Skin epidermis (tissue), 12 donors: ENCODE measurements around the gene SLC5A6.
A peak's percentile ranks its signal among the peaks of the same experiment; 100 is the strongest.

Experiments
- H3K27ac ChIP-seq, 21 experiments: fragments of 200-600 bp; sonication (generic) in 11 of 21; one replicate each; pipeline ENCODE4 v1.5.0; 2020; ENCODE audit warnings: mild to moderate bottlenecking in 3 of 21, inconsistent platforms in 2 of 21, moderate library complexity in 2 of 21
- H3K4me3 ChIP-seq, 7 experiments: fragments of 200-600 bp; sonication (generic) in 2 of 7; one replicate each; pipeline ENCODE4 v1.5.0; 2020; ENCODE audit warnings: inconsistent platforms in 2 of 7, mild to moderate bottlenecking in 2 of 7, moderate library complexity in 1 of 7

Gene SLC5A6

DNA sequence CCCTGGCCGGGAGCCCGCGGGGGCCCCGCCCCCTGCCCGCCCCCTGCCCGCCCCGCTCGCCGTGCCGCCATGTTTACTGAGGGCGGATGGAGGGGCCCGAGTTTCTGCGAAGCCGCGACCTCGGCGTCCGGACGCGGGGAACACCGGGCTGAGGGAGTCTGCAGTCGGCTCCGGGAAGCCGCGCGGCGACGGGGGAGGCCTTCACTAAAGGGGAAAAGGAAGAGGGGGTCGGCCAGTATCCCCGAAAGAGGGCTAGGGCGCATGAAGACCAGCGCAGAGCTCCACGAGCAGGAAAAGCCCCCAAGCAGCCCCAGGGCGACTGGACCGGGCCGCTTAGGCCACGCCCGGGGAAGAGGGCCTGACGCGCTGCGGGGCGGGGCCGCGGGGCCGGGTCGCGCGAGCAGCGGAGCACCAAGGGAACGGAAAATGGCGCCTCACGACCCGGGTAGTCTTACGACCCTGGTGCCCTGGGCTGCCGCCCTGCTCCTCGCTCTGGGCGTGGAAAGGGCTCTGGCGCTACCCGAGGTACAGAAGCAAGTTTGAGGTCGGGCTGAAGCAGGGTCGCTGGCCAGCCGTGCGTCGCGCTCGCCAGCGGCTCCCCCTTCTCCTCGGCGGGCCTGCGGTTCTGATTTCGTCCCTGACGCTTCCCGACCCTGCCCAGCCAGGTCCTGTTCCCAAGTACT is at the start of gene SLC5A6, which contains the start of gene ATRAID:
Gene SLC5A6 (minus strand): TSS at position 326 of the 683 bp plus-strand sequence. CDS start 4,618 bp downstream, outside the sequence.
Gene ATRAID (plus strand): TSS at position 99 of the 683 bp plus-strand sequence. CDS start 328 bp downstream, at position 427.
- peak within 1 kb of the TSS; percentile 89 to 99 (median 98) for H3K27ac ChIP-seq
- H3K4me3 ChIP-seq = peak within 1 kb of the TSS; percentile 52 to 82 (median 70)

DNA sequence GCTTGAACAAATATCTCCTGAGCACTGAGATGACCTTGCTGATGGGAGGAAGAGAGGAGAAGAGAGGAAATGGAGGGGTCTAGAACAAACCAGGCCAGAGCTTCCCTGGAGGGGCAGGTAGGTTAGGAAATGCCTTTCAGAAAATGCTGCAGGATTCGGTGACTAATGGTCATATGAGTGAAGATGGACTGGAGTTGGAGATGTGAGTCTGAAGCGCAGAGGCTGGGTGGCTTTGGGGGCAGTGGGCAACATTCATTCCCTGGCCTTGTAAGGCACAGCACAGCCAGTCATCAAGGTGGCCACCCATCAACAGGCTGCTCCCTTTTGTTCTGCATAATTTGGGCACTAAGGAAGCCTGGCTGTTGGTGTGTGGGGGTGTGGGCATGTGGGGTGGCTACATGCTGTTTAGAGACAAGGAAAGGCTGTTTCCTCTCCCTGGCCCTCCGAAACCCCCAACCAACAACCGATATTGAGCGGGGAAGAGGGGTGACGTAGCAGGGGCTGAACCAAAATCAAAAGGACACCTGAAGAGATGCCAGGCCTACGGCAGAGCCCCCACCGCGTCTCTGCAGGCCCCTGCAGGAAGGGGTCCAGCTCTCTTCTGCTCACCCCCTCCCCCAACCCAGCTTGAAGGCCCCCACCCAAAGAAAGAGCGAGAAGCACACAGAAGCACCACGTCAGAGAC is 49.3 kb upstream of the SLC5A6 start:
- no peak overlapping the region for H3K4me3 ChIP-seq
- H3K27ac ChIP-seq = no peak overlapping the region

DNA sequence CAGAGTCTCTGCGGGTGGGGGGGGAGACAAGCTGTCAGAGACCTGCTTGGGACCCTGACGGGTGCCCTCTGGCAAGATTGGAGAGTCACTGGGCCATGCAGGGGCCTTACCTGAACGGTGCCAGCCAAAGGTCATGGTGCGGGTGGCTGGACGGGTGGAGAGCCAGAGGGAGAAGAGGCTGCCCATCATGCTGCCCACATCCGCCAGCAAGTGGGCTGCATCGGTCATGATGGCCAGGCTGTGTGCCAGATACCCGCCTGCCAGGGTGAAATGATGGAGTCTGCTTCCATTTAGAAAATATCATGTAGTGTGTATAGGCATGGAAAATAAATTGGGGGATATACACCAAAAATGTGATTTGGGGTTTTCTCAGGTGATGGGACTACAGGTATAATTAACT is 46.0 kb upstream of the SLC5A6 start:
- H3K4me3 ChIP-seq = no peak overlapping the region
- H3K27ac ChIP-seq = no peak overlapping the region

DNA sequence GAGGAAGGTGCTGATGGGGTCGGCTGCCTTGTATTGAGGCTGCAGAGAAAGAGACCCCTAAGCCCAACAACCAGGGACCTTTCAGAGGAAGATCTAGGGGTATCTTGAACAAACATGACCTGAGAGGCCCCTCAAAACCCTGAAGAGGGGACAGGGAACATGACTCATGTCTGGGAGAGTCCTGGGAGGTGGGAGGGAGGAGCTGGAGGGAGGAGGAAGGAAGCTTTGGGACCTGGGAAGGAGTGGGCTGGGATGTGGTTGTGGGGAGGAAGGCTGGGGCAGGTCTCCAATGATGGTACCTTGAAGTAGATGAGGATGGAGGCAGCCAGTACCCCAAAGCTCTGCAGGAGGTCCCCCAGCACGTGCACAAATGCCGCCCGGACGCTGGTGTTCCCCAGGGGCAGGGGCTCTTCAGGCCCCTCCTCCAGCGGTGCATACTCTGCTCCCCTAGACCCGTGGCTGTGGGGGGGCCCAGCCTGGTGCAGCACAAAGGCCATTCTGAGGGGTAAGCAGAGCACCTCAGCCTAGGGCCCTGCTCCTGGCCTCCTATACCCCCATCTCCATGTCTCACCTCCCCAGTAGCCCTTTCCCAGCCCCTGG is 44.9 kb upstream of the SLC5A6 start:
- no peak overlapping the region for H3K4me3 ChIP-seq
- H3K27ac ChIP-seq = no peak overlapping the region

DNA sequence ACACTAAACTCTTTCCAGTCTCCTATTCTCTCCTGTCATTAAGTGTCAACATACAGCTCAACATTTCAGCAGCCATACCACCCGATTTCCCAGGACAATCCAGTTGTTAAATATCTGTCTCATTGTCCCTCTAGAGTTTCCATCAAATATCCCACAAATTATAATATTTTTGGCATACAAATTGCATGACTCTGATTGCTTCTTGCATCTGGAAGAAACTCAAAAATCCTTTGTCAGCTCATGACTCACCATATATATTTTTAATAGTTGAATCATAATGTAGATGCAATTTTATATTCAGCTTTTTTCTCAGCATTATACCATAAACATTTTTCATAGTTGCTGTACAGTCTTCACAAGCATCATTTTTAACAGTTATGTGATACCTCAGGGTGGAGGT is 43.6 kb upstream of the SLC5A6 start:
- H3K27ac ChIP-seq = no peak overlapping the region
- H3K4me3 ChIP-seq = no peak overlapping the region

DNA sequence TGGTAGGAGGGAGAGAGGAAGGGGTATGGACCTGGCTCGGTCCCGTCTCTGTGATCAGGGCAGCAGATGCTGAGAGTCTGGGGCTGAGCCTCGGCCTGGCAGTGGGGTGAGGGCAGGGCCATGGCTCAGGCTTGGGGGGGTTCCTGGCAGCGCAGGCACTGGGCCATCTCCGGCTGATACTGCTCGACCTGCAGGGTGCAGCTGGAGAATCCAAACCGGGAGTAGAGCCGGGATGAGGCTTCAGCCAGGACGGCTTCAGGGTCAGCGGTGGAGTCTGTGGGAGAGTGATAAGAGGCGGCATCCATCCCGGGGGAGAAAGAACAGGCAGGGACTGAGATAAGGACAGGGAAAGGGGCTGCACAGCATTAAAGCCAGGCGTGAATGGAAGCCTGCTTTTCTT is 43.1 kb upstream of the SLC5A6 start:
- no peak overlapping the region for H3K27ac ChIP-seq
- no peak overlapping the region for H3K4me3 ChIP-seq

GRCh38 chr2:27251766-27252165 is 39.7 kb upstream of the SLC5A6 start:
- H3K4me3 ChIP-seq = no peak overlapping the region
- H3K27ac ChIP-seq = no peak overlapping the region

- Histone ChIP-seq H3K27ac (no peak overlapping the region), H3K4me3 (no peak overlapping the region)
Measured at GRCh38 chr2:27250652-27251379, 38.7 kb upstream of the SLC5A6 start.

DNA sequence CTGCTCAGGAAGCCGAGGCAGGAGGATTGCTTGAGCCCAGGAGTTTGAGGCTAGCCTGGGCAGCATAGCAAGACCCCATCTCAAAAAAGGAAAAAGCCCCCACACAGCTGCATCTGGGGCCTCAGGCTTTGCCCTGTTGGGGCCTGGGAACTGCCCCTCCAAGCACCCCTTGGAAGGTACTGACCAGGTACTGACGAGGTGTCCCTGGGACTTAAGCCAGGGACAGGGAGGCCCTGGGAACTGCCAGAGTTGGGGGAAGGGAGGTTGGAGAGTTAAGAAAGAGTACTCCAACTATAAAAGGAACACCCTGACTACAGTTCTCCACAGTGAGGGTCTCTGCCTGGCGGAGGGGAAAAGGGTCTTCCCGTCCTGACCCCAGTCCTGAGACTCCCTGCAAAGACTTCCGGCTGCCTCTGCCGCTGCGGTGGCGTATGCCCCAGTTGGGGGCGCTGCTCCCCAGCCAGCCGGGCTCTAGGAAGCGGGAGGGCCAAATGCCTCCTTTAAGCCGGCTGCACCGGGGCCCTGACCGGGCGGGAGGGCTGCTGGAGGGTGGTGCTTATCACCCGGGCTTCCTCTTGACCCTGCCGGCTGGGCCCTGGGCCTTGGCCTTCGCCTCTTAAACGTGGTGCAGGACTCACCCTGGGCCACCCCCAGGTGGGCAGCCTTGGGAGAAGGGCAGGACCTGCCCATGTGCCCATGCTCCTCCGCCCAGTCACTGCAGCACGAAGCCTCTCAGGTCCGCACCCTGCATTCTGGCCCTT is 38.0 kb upstream of the SLC5A6 start:
- Histone ChIP-seq H3K27ac (no peak overlapping the region), H3K4me3 (no peak overlapping the region)

DNA sequence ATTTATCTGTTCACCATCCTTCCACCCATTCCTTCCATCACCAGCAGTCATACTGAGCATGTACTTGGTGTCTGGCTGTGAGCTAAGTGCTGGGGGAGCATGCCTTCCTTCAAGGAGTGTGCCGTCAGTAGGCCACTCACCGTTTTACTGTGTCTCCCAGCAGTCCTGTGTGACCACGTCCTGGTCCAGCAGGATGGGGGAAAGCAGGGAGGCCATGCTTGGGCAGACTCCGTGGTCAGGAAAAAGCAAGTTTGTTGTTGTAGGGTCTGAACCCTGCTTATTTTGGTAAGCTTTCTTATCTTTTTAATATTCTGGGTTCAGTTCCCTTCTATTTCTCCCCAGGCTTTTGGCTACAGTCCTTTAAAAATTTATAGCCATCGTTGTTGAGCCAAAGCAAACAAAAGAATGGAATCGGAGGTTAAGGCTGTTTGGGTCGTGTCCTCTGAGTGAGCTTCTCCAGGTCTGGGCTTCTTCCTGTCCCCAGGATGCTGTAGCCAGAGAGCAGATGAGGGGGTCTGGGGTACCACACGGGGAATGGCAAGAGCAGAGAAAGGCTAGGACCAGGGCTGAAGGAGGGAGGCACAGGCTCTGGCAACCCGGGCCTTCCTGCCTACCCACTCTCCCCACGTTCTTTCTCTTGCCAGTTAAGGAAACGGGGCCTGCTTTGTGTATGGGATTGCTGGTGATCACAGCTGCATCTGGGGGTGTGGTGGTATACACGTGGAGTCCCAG is 37.3 kb upstream of the SLC5A6 start:
- H3K27ac ChIP-seq = no peak overlapping the region

GRCh38 chr2:27247893-27248292 is 35.8 kb upstream of the SLC5A6 start:
- no peak overlapping the region for H3K4me3 ChIP-seq
- no peak overlapping the region for H3K27ac ChIP-seq

More for the DNA sequence above, 37.3 kb upstream of the SLC5A6 start:
- no peak overlapping the region for H3K4me3 ChIP-seq

DNA sequence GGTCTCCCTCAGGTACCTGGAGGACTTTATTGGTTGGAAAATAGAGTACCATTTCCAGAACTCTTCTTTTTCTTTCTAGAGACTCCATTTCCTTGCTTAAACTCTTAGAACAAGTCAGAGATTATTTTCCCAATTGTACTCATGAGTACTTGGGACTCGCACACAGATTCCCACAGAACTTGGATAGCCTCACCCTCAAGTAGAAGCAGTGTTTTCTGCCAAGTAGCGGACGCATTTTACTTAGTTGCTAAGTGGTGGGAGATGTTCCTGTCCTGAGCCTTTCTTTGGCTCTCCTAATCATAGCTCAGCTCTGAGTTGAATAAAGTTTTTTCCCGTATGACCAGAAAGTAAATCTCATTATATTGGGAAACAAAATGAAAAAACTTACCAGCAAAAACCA is 33.6 kb upstream of the SLC5A6 start:
- no peak overlapping the region for H3K4me3 ChIP-seq
- H3K27ac ChIP-seq = no peak overlapping the region

GRCh38 chr2:27245116-27245515 is 33.0 kb upstream of the SLC5A6 start:
- Histone ChIP-seq H3K4me3 (no peak overlapping the region), H3K27ac (no peak overlapping the region)

- Histone ChIP-seq H3K4me3 (no peak overlapping the region), H3K27ac (no peak overlapping the region)
Measured at GRCh38 chr2:27243391-27244130, 31.5 kb upstream of the SLC5A6 start.

DNA sequence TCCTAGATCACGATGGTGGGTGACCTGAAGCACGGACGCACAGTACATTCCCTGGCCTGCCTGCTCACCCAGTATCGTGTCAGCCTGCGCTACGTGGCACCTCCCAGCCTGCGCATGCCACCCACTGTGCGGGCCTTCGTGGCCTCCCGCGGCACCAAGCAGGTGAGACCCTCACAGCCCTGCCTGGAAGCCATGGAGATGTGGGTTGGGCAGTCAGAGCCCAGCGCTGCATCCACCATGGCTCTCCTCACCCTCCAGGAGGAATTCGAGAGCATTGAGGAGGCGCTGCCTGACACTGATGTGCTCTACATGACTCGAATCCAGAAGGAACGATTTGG is 30.5 kb upstream of the SLC5A6 start:
- no peak overlapping the region for H3K4me3 ChIP-seq
- no peak overlapping the region for H3K27ac ChIP-seq

GRCh38 chr2:27241761-27242613 is 29.9 kb upstream of the SLC5A6 start:
- no peak overlapping the region for H3K27ac ChIP-seq
- H3K4me3 ChIP-seq = no peak overlapping the region

GRCh38 chr2:27240406-27240805 is 28.3 kb upstream of the SLC5A6 start:
- H3K4me3 ChIP-seq = no peak overlapping the region
- no peak overlapping the region for H3K27ac ChIP-seq

GRCh38 chr2:27238976-27239375 is 26.9 kb upstream of the SLC5A6 start:
- Histone ChIP-seq H3K4me3 (no peak overlapping the region), H3K27ac (no peak overlapping the region)
